Liver (tissue), 9 donors: ENCODE measurements around the gene CHAD. TPM values are rescaled to one million over a fixed set of nuclear protein-coding genes. Genes with fewer than 3 reads are reported as not detected.

ENCODE experiments used
- DNase-seq: peaks from one replicate; pipeline ENCODE4 v3.0.0-alpha.2; 2017; ENCODE audit warnings: low spot score
- H3K27ac ChIP-seq, 2 donors: one replicate each; pipeline ENCODE4 v1.7.0; 2013; ENCODE audit warnings: inconsistent platforms in 2 of 2, low read length in 2 of 2, control low read depth in 1 of 2, low read depth in 1 of 2, mild to moderate bottlenecking in 1 of 2
- H3K27me3 ChIP-seq, 4 donors: one replicate each; pipeline versions ENCODE4 v1.6.1 to v1.7.0; 2013; ENCODE audit warnings: low read length in 3 of 4, inconsistent platforms in 1 of 4, mild to moderate bottlenecking in 1 of 4, moderate library complexity in 1 of 4; ENCODE audit not compliant: control insufficient read depth in 4 of 4, insufficient read depth in 4 of 4
- H3K36me3 ChIP-seq, 4 donors: one replicate each; pipeline versions ENCODE4 v1.6.1 to v1.7.0; 2013; ENCODE audit warnings: low read length in 3 of 4, mild to moderate bottlenecking in 3 of 4, low read depth in 1 of 4, moderate library complexity in 1 of 4; ENCODE audit not compliant: control insufficient read depth in 4 of 4, insufficient read depth in 3 of 4
- H3K4me1 ChIP-seq, 4 donors: one replicate each; pipeline versions ENCODE4 v1.6.1 to v1.7.0; 2013; ENCODE audit warnings: low read length in 3 of 4, mild to moderate bottlenecking in 3 of 4, moderate library complexity in 1 of 4; ENCODE audit not compliant: control insufficient read depth in 4 of 4, insufficient read depth in 4 of 4
- H3K4me3 ChIP-seq, 3 donors: one replicate each; pipeline versions ENCODE4 v1.6.1 to v1.7.0; 2013; ENCODE audit warnings: low read length in 3 of 3, control low read depth in 1 of 3, low read depth in 1 of 3, mild to moderate bottlenecking in 1 of 3
- H3K9ac ChIP-seq, 2 donors: one replicate each; pipeline ENCODE4 v1.7.0; 2013; ENCODE audit warnings: low read length in 2 of 2, mild to moderate bottlenecking in 2 of 2, moderate library complexity in 2 of 2, control low read depth in 1 of 2, low read depth in 1 of 2
- H3K9me3 ChIP-seq, 4 donors: one replicate each; pipeline versions ENCODE4 v1.6.1 to v1.7.0; 2013; ENCODE audit warnings: low read length in 3 of 4; ENCODE audit not compliant: control insufficient read depth in 4 of 4
- EGR1 ChIP-seq, 2 donors: IDR thresholded peaks; 2 replicates each; pipeline ENCODE4 v1.6.1; 2016 to 2018; ENCODE audit warnings: antibody characterized with exemption in 2 of 2, low read depth in 2 of 2
- FOXA1 ChIP-seq: IDR thresholded peaks from 2 replicates; pipeline ENCODE4 v1.6.1; 2016; ENCODE audit warnings: antibody characterized with exemption
- GABPA ChIP-seq, 2 donors: IDR thresholded peaks in 1 of 2; conservative IDR thresholded peaks in 1 of 2; 2 replicates each; pipeline ENCODE4 v1.6.1; 2016; ENCODE audit warnings: antibody characterized with exemption in 2 of 2, mild to moderate bottlenecking in 1 of 2, moderate library complexity in 1 of 2
- HNF4A ChIP-seq, 2 donors: conservative IDR thresholded peaks; 2 replicates each; pipeline ENCODE4 v1.6.1; 2016; ENCODE audit warnings: antibody characterized with exemption in 2 of 2, mild to moderate bottlenecking in 2 of 2
- JUND ChIP-seq, 2 donors: IDR thresholded peaks; 2 replicates each; pipeline ENCODE4 v1.6.1; 2016; ENCODE audit warnings: antibody characterized with exemption in 2 of 2
- NR2F2 ChIP-seq: IDR thresholded peaks from 2 replicates; pipeline ENCODE4 v1.6.1; 2016; ENCODE audit warnings: antibody characterized with exemption
- RAD21 ChIP-seq, 2 donors: IDR thresholded peaks; 2 replicates each; pipeline ENCODE4 v1.6.1; 2016; ENCODE audit warnings: antibody characterized with exemption in 2 of 2, mild to moderate bottlenecking in 2 of 2
- RXRA ChIP-seq, 2 donors: IDR thresholded peaks; 2 replicates each; pipeline ENCODE4 v1.6.1; 2017 to 2018; ENCODE audit warnings: antibody characterized with exemption in 2 of 2, mild to moderate bottlenecking in 1 of 2
- SP1 ChIP-seq: IDR thresholded peaks from 2 replicates; pipeline ENCODE4 v1.6.1; 2018; ENCODE audit warnings: antibody characterized with exemption, mild to moderate bottlenecking
- TAF1 ChIP-seq: conservative IDR thresholded peaks from 2 replicates; pipeline ENCODE4 v1.6.1; 2016; ENCODE audit warnings: antibody characterized with exemption, mild to moderate bottlenecking
- YY1 ChIP-seq: IDR thresholded peaks from 2 replicates; pipeline ENCODE4 v1.6.1; 2016; ENCODE audit warnings: antibody characterized with exemption, mild to moderate bottlenecking
- WGBS: extraction: QIAGEN DNeasy Blood & Tissue Kit; methylation state at CpG from one replicate; pipeline ENCODE4 v1.1.7; 2013; 5-methylcytosine and 5-hydroxymethylcytosine counted together
- polyA plus RNA-seq, 2 donors: library from polyadenylated mRNA; stranded (reverse) in 1 of 2; unstranded in 1 of 2; fragments of 200-250 nt in 1 of 2; fragments of >200 nt in 1 of 2; fragmentation: Nextera tagmentation in 1 of 2; extraction: Ambion mirVana in 1 of 2; gene quantifications; one replicate each; pipeline versions ENCODE4 v1.2.1 to v1.2.3, GENCODE V29; 2013 to 2015
- total RNA-seq, 2 donors: library from RNA; depleted of rRNA; stranded (reverse); fragments of >200 nt; gene quantifications; one replicate each; pipeline ENCODE4 v1.2.3, GENCODE V29; 2014
- TF ChIP-seq, protein P1 (sequence below): IDR thresholded peaks from 2 replicates; pipeline ENCODE4 v1.6.1; 2016; ENCODE audit warnings: antibody characterized with exemption
- TF ChIP-seq, protein P2 (sequence below): fragments of 150-350 bp; IDR thresholded peaks from 2 replicates; pipeline ENCODE4 v1.5.1; 2017; ENCODE audit warnings: improper control_type of control experiment, low read depth, low read length; ENCODE audit not compliant: missing input control
- TF ChIP-seq, protein P3 (sequence below): IDR thresholded peaks from 2 replicates; pipeline ENCODE4 v1.6.1; 2016; ENCODE audit warnings: antibody characterized with exemption, mild to moderate bottlenecking
- TF ChIP-seq, protein P4 (sequence below): IDR thresholded peaks from 2 replicates; pipeline ENCODE4 v1.6.1; 2016; ENCODE audit warnings: antibody characterized with exemption
- donor health status: healthy.
- donor health status: healthy.
- donor health status: healthy.
- donor health status: healthy.
- donor health status: healthy.

CHAD gene
- total and polyA plus RNA-seq, 4 donors = 0.51 to 3.3 (median 2.3) TPM

DNA sequence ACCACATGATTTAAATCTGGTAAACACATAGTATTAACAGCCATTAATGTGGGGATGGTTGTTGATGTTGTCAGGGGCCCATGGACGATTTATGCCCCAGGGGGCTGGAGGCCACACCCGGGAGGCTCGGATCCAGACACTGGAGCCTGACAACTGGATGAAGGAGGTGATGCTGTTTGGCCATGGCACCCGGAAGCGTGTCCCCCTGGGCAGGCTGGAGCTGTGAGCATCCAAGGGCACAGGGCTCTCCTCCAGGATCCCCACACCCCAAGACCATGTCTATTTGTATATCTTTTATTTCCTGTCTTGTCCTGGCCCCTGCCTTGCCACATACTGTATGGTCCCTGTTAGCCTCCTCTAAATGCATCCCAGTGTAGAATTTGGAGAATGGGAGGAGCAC lies 14.6 kb upstream of the CHAD start:
- Histone ChIP-seq H3K4me1 (peaks cover 0 to 36% (median 26%) of the 10 kb centered on the region in 4 donors), H3K4me3 (no peak overlapping the region), H3K36me3 (peaks cover 13 to 26% (median 20%) of the 10 kb centered on the region in 4 donors), H3K27me3 (no peaks in the 10 kb centered on the region), H3K9me3 (no peaks in the 10 kb centered on the region), H3K27ac (no peak overlapping the region), H3K9ac (peak overlapping the region in 1 of 2 donors; percentile 9)
- DNase-seq = no peak
- 94% methylated on average over 5 of the region's 5 CpGs for WGBS
- TF ChIP-seq EGR1 (IDR thresholded peaks at IDR 0.05; ENCODE audit: low read depth in 2 of 2) (no peak), GABPA (IDR thresholded peaks at IDR 0.05 in 1 of 2, conservative IDR thresholded peaks at IDR 0.05 in 1 of 2) (no peak), TAF1 (no peak), SP1 (no peak), NR2F2 (no peak), RAD21 (IDR thresholded peaks at IDR 0.05) (no peak)
- TF ChIP-seq, protein P1, sequence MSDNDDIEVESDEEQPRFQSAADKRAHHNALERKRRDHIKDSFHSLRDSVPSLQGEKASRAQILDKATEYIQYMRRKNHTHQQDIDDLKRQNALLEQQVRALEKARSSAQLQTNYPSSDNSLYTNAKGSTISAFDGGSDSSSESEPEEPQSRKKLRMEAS = no peak

DNA sequence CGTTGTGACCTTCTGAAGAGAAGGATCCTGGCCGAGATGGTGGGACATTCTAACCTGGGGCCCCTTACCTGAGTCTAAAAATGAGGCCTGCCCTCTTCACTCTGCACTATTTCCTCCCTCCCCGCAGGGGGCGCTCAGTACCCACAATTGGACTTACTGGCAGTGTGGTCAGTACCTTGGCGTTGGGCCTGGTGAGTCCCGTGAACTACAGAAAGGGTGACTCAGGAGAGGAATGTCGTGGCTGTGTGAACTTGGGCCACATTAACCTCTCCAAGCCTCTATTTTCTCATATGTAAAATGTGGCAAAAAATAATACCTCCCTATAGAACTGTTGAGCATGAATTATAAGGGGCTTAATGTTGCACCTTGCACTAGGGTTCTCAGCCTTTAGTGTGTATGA lies 13.8 kb upstream of the CHAD start:
- Histone ChIP-seq H3K4me1 (peaks cover 0 to 44% (median 32%) of the 10 kb centered on the region in 4 donors), H3K27ac (peak overlapping the region; percentile 52 to 78), H3K9me3 (no peaks in the 10 kb centered on the region), H3K4me3 (no peak overlapping the region), H3K9ac (peak overlapping the region in 1 of 2 donors; percentile 21), H3K36me3 (peaks cover 13 to 26% (median 20%) of the 10 kb centered on the region in 4 donors), H3K27me3 (no peaks in the 10 kb centered on the region)
- DNase-seq = peak; percentile 85
- 5% methylated on average over 7 of the region's 7 CpGs for WGBS
- TF ChIP-seq, protein P2, sequence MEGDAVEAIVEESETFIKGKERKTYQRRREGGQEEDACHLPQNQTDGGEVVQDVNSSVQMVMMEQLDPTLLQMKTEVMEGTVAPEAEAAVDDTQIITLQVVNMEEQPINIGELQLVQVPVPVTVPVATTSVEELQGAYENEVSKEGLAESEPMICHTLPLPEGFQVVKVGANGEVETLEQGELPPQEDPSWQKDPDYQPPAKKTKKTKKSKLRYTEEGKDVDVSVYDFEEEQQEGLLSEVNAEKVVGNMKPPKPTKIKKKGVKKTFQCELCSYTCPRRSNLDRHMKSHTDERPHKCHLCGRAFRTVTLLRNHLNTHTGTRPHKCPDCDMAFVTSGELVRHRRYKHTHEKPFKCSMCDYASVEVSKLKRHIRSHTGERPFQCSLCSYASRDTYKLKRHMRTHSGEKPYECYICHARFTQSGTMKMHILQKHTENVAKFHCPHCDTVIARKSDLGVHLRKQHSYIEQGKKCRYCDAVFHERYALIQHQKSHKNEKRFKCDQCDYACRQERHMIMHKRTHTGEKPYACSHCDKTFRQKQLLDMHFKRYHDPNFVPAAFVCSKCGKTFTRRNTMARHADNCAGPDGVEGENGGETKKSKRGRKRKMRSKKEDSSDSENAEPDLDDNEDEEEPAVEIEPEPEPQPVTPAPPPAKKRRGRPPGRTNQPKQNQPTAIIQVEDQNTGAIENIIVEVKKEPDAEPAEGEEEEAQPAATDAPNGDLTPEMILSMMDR = peak; percentile 94
- TF ChIP-seq RXRA (IDR thresholded peaks at IDR 0.05) (peak; percentile 84 to 90), NR2F2 (peak; percentile 57), YY1 (peak; percentile 33), RAD21 (IDR thresholded peaks at IDR 0.05) (peak; percentile 97), JUND (IDR thresholded peaks at IDR 0.05) (peak; percentile 94 to 97), FOXA1 (no peak), GABPA (IDR thresholded peaks at IDR 0.05 in 1 of 2, conservative IDR thresholded peaks at IDR 0.05 in 1 of 2) (peak in 1 of 2 donors; percentile 21), SP1 (peak; percentile 61), HNF4A (conservative IDR thresholded peaks at IDR 0.05) (peak; percentile 68 to 76)
- TF ChIP-seq, protein P1 = no peak
- TF ChIP-seq, protein P3, sequence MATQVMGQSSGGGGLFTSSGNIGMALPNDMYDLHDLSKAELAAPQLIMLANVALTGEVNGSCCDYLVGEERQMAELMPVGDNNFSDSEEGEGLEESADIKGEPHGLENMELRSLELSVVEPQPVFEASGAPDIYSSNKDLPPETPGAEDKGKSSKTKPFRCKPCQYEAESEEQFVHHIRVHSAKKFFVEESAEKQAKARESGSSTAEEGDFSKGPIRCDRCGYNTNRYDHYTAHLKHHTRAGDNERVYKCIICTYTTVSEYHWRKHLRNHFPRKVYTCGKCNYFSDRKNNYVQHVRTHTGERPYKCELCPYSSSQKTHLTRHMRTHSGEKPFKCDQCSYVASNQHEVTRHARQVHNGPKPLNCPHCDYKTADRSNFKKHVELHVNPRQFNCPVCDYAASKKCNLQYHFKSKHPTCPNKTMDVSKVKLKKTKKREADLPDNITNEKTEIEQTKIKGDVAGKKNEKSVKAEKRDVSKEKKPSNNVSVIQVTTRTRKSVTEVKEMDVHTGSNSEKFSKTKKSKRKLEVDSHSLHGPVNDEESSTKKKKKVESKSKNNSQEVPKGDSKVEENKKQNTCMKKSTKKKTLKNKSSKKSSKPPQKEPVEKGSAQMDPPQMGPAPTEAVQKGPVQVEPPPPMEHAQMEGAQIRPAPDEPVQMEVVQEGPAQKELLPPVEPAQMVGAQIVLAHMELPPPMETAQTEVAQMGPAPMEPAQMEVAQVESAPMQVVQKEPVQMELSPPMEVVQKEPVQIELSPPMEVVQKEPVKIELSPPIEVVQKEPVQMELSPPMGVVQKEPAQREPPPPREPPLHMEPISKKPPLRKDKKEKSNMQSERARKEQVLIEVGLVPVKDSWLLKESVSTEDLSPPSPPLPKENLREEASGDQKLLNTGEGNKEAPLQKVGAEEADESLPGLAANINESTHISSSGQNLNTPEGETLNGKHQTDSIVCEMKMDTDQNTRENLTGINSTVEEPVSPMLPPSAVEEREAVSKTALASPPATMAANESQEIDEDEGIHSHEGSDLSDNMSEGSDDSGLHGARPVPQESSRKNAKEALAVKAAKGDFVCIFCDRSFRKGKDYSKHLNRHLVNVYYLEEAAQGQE = no peak
- TF ChIP-seq, protein P4, sequence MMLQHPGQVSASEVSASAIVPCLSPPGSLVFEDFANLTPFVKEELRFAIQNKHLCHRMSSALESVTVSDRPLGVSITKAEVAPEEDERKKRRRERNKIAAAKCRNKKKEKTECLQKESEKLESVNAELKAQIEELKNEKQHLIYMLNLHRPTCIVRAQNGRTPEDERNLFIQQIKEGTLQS = peak; percentile 78
